ENCODE results near the gene KCNQ4.

KCNQ4 gene

GRCh38 chr1:40777224-40777970 is 6.2 kb upstream of the KCNQ4 start:
- DNase-seq, result no peak

- DNase-seq, result no peak
These were observed 2.6 kb upstream of the KCNQ4 start for GRCh38 chr1:40780678-40781607.

- no peak for DNase-seq
These were observed 2.0 kb upstream of the KCNQ4 start for GRCh38 chr1:40781608-40781971.

- DNase-seq, result no peak
These were observed 1.1 kb upstream of the KCNQ4 start for GRCh38 chr1:40782371-40782956.

- DNase-seq, result no peak
These were observed 669 bp downstream of the KCNQ4 start for GRCh38 chr1:40784141-40784770.

DNA sequence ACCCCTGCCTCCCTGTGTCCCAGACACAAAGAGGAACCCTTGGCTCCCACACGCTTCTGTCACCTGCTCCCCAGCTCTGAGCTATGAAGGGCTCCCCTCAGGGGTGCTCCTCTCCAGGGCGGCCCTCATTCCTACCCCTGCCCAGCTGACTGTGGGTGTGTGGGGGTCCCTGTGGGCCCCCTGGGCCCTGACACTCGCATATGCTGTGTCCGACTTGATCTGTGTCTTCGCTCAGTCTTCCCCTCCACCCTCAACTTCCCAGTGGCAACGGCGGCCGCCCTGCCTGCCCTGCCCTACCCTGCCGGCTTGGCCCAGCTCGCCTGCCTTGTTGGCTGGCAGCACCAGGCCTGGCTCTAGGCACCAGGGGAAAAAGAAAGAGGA is 1.2 kb downstream of the KCNQ4 start:
- DNase-seq, result peak in 1 of 2 donors; percentile 27

DNA sequence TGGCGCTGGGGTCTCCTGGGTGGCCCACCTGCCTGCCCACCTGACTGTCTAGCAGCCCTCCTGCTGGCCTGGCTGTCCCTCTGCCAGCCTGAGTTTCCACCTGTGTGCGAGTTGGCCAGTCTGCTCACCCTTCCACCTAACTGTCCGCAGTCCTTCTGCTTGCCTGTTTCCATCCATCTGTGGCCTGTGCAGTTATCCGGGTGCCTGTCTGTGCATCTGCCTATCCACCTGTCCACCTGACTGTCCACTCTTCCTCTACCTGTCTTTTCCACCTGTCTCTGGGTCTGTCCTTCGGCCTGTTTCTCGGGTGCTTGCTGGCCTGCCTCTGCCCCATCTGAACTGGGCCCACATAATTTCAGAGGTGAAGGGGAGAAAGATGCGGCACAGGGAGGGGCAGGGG is 1.9 kb downstream of the KCNQ4 start:
- no peak for DNase-seq

DNA sequence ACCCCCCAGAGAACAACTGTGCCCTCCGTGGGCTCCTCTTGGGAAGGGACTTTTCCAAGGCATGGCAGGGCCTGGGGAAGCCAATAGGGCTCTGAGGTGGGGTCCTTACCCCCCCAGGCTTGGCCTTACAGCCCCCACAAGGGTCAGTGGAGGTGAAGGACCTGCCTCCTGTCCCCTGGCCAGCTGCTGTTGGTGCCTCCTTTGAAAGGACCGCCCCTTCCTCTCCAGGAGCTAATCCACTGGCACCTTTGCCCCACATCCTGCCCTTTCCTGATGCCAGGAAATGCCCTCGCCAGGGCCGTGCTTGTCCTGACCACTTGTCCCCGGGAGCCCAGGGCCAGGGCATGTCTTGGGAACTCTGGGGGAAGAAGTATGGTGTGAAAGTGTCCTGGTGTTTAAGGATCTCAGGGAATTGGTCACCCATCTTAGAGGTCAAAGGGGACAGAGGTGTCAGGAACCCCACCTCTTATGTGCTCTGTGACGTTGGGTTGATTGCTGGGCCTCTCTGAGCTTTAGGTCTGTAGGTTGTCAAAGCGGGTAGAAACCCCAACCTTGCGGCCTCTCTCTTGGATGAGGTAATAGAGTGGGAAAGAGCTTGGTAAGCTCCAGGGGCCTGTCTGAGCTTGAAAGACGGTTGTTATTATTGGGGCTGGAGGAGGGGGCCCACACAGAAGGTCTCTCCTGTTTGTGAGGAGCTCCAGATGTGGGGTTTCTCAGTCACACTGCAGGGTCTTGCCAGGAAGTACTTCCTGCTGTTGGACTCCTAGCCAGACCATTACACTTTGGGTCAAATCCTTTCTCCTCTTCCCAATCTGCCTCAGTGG is 2.8 kb downstream of the KCNQ4 start:
- DNase-seq, result no peak

DNA sequence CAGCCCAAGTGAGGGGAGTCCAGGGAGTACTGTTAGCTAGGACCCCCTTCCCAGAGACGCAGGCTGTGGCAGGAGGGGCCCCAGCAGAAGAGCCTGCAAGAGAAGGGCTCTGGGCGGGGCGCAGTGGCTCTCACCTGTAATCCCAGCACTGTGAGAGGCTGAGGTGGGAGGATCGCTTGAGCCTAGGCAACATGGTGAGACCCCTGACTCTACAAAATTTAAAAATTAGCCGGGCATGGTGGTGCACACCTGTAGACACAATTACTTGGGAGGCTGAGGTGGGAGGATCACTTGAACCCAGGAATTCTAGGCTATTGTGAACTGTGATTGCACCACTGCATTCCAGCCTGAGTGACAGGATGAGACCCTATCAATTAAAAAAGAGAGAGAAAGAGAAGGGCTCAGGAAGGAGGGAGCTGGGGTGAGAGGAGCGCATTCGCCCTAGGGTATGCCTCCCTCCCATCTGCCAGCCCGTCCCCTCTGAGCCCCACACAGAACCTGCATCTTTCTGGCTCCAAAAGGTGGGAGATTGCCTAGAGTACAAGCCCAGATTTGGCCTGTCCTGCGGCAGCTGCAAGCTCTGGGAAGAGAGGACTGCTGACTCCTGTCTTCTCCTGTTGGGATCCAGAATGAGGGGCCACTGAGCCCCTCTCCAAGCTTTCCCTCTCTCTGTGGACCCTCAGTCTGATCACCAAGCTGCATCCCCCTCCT is 3.6 kb downstream of the KCNQ4 start:
- DNase-seq, result no peak

GRCh38 chr1:40787737-40788560 is 4.4 kb downstream of the KCNQ4 start:
- no peak for DNase-seq

- no peak for DNase-seq
These were observed 5.2 kb downstream of the KCNQ4 start for GRCh38 chr1:40788561-40789341.

GRCh38 chr1:40789342-40789598 is 5.7 kb downstream of the KCNQ4 start:
- no peak for DNase-seq

DNA sequence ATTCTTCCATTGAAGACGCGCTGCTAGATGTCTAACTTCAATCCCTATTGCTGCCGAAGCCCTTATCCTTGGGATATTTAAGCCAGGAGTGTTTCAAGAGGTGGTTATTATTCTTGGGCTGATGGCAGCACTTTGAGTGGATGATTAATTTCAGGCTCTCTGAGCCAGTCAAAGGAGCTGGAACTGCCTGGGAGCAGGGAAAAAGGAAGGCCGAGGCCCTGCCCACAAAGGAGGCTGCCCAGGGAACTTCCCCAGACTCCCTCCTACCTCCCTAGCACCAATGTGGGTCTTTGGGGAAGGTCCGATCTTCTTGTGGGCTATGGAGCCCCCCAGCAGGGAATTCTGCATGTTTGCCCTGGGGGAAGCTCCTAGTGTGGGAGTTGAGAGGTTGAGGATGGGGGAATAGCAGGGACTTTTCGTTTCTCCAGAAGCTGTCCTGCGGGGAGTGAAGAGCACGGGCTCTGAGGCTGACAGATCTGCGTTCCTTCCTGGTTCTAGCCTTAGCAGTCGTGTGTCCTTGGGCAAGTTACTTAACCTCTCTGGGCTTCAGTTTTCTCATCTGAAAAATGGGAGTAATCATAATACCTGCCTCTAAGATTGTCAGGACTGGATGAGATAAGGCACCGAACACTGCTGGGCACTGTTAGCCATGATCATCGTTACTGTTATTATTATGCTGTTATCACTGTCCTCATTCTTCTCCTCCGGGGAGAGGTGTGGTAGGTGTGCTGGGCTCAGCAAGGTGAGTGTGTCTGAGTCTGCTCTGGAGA is 6.3 kb downstream of the KCNQ4 start:
- DNase-seq, result no peak

DNA sequence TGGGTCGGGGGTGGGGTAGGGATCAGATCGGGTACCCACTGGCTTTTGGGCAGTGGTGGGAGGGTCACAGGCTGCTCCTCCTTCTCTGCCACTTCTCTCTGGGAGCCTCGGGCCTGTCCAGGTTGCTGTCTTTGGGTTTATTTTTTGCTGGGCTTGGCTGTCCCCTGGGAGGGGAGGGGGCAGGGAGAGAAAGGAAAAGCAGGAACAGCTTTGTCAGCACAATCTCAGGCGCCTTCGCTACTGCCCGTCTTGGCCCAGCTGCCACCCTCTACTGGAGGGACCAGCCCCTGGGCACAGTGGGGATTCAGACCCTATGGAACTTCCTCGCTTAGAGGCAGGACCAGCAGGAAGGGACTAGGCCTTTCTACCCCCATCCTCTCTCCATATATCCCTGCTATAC is 8.4 kb downstream of the KCNQ4 start:
- no peak for DNase-seq

GRCh38 chr1:40793617-40794016 is 10.0 kb downstream of the KCNQ4 start:
- DNase-seq, result no peak

- no peak for DNase-seq
These were observed 10.5 kb downstream of the KCNQ4 start for GRCh38 chr1:40794048-40794447.

- DNase-seq, result no peak
These were observed 11.6 kb downstream of the KCNQ4 start for GRCh38 chr1:40794974-40795715.

GRCh38 chr1:40795811-40796586 is 12.4 kb downstream of the KCNQ4 start:
- no peak for DNase-seq
